ENCODE results near the gene PSORS1C1.
"Not testable (repeated sequence)": the region's sequence is repeated elsewhere in the genome, so short reads cannot be mapped to it uniquely, and the experiment has no call there.

The PSORS1C1 gene

DNA sequence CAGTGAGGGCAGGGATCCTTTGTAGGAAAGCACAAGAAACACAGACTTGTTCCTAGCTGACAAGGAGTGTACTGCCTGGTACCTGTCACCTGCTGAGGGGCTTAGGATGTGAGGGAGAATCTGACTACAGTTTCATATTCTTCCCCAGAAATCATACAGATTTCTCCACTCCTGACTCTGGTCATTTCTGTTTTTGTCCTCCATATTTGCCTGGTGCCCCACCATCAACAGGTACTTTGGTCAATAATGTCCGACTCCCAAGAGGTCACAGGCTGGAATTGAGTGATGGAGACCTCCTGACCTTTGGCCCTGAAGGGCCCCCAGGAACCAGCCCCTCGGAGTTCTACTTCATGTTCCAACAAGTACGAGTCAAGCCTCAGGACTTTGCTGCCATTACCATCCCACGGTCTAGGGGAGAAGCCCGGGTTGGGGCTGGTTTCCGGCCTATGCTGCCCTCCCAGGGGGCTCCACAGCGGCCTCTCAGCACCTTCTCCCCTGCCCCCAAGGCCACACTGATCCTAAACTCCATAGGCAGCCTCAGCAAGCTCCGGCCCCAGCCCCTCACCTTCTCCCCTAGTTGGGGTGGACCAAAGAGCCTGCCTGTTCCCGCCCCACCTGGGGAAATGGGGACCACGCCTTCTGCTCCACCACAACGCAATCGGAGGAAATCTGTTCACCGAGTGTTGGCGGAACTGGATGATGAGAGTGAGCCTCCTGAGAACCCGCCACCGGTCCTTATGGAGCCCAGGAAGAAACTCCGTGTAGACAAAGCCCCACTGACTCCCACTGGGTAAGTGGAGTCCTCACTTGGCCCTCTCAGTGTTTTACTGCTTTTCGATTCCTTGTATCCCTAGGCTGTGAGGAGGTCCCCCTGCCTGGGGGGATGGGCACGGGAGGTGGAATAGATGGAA, 46.9 kb downstream of the PSORS1C1 start:
- DNase-seq, result no peak

DNA sequence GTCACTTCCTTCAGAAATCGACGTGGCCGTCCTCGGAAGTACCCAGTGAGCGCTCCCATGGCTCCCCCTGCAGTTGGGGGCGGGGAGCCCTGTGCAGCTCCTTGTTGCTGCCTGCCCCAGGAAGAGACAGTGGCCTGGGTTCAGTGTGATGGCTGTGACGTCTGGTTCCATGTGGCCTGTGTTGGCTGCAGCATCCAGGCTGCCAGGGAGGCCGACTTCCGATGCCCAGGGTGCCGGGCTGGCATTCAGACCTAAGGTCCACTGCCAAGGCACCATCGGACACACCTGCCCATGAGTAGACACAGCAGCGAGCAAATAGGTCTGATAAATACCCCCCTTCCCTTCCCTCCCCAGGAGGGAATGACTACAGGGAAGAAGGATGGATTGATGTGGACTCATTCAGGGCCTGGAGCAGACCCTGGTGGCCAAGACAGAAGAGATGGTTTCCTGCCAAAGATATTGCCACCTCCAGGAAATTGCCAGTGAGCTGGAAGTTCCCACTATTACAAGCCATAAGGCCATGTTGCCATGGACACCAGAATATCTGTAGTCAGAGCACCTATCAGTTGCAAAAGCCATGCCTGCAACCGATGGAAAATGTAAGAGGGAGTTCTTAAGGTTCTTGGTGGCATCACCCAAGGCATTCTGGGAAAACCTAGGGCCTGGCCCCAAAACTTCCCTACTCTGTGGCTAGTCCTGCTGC, 48.0 kb downstream of the PSORS1C1 start:
- no peak for DNase-seq

DNA sequence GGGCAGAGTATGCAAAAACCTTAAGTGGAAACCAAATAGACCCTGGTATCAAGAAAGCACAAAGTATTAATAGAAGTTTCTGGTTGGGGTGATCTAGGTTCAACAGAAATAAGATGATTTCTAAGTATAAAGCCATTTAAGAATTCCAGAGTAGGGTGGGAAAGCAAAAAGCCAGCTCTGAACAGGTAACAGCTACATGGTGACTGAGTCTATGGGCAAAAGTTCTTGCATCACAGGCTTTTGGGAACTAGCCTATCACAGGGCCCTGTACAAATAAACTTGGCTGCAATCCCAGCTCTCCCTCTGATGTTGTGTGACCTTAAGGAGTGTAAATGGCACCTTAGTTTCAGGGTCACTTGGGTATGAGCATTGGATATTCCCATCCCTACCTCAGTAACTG, 49.3 kb downstream of the PSORS1C1 start:
- DNase-seq, result peak; percentile 15

DNA sequence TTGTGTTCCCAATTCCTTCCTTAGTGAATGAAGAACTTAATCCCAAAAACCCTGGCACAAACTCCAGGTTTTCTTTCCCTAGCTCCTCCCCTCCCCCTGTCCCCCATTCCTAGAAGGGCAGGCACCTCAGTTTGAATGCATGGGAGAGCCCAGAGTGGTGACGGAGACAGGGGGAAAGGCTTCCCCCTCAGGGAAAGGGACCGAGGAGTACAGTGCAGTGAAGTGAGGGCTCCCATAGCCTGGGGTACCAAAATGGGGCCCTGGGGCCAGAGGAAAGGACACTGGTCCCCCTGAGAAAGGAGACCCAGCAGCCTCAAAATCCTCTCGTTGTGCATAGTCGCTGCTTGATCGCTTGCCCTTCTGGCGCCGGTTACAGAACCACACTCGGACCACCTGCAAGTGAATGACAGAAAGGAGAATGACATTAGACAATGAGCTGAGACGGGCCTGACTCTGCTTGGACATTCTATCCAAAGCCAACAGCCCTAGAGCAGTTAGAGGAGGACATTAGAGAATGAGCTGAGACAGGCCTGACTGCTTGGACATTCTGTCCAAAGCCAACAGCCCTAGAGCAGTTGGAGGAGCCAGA, 50.0 kb downstream of the PSORS1C1 start:
- not testable (repeated sequence) for DNase-seq

DNA sequence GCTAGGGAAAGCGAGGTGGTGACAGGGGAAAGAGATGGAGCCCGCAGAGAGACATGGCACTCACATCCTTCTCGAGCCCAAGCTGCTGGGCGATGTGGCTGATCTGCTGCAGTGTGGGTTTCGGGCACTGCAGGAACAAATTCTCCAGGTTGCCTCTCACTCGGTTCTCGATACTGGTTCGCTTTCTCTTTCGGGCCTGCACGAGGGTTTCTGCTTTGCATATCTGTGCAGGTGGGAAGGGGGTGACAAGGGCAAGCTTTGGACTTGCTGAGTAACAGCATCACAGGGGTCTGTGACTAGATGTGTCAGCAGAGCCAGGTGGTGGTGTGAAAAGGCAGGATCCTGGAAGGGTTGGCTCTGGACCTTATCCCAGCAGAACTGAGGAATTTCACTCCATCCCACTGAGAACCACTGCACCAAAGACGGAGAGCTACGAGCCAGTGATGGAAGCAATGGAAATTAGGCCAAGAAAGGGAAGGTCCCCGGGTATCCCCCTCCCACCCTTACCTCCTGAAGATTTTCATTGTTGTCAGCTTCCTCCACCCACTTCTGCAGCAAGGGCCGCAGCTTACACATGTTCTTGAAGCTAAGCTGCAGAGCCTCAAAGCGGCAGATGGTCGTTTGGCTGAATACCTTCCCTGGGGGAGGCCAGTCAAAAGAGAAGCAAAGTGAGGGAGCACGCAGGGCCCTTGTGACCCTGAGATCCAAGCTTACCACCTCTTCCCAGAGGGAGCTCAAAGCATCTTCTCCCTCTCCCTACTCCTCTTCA, 50.6 kb downstream of the PSORS1C1 start:
- not testable (repeated sequence) for DNase-seq

DNA sequence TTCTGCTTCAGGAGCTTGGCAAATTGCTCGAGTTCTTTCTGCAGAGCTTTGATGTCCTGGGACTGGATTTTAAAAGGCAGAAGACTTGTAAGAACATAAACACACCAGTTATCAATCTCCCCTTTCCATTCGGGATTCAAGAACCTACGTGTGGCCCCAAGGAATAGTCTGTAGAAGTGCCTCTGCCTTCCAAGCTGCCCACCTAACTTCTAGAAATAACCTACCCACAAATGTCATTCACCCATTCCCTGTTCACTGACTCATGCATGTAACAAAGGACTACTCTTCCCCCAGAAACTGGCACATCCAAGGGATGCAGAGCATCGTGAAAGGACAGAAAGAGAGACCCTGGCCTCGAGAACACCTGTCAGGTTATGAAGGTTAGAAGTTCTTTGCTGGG, 51.4 kb downstream of the PSORS1C1 start:
- no peak for DNase-seq

DNA sequence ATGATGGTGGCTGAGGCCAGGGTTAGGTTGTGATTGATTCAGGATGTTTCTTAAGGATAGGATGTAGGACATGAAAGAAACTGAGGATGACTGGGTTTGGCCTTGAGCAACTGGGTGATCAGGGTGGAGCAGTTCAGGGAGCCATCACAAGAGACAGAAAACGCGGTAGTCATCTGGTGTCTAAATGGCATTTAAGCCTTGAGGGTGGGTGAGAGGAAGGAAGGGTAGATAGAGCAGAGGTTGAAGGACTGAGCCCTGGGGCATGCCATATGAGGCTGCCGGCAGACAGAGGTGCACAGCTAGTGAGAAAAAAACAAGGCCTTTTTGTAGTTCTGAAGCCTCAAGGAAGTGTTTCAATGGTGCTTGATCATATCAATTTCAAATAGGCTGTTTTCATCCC, 54.0 kb downstream of the PSORS1C1 start:
- DNase-seq, result no peak

DNA sequence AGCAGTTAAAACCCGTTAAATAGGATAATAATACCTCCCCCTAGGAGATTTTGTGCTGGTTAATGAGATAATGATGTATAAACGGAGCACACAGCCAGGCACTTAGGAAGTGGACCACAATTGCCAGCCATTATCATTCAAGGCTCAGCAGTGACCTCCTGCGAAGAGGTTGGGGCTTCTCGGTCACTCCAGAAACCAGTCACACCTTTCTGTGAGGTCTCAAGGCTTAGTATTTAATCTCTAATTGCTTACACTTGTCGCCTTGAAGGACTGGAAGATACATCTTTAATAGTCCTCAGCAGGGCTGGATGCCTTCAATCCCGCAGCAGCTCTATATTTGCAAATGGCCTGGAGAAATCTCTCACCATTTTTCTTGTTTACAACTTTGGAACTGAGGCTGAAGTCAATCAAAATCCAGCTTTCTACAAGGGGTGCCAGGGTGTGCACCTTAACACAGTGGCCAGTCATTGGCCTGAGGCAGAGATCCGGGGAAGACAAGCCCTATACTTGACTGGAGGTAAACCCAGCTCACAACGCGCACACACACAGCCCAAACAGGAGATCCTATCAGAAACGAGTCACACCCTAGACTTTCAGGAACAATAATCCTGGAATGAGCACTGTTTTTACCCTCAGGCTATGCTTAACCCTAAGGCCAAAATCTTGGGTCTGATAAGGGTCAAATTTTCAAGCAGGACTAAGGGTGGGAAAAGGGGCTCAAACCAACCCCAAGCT, 54.7 kb downstream of the PSORS1C1 start:
- DNase-seq, result no peak

DNA sequence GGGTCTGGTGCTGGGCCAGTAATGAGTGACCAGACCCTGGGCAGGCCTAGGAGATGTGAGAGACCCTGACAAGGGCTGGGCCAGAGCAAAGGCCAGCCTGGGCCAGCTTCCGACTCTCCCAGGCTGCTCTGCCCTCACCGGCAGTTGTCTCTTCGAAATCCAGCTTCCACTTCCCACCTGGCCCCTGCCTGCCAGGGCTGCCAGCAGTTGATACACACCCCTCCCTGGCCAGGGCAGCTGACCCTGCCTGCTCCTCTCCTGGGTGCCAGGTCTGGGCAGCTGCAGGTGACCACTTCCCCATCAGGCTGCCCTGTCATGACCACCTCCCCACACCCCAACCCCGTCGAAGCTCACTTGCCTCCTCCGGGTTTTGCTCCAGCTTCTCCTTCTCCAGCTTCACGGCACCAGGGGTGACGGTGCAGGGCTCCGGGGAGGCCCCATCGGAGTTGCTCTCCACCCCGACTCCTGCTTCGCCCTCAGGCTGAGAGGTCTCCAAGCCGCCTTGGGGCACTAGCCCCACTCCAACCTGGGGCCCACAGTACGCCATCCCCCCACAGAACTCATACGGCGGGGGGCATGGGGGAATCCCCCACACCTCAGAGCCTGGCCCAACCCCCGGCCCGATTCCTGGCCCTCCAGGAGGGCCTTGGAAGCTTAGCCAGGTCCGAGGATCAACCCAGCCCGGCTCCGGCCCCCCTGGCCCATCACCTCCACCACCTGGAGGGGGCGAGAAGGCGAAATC, 55.4 kb downstream of the PSORS1C1 start:
- not testable (repeated sequence) for DNase-seq

DNA sequence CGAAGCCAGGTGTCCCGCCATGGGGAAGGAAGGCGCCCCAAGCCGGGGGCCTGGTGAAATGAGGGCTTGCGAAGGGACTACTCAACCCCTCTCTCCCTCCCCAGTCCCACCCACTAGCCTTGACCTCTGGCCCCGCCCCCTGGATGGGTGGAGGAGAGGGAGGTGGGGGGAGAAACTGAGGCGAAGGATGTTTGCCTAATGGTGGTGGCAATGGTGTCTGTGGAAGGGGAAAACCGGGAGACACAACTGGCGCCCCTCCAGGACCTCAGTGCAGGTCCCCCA, 55.9 kb downstream of the PSORS1C1 start, which contains the start of gene POU5F1:
POU5F1 (minus strand) TSS at position 83 of the 282 bp plus-strand sequence; CDS start at position 21, 62 bp downstream.
- DNase-seq, result no peak

DNA sequence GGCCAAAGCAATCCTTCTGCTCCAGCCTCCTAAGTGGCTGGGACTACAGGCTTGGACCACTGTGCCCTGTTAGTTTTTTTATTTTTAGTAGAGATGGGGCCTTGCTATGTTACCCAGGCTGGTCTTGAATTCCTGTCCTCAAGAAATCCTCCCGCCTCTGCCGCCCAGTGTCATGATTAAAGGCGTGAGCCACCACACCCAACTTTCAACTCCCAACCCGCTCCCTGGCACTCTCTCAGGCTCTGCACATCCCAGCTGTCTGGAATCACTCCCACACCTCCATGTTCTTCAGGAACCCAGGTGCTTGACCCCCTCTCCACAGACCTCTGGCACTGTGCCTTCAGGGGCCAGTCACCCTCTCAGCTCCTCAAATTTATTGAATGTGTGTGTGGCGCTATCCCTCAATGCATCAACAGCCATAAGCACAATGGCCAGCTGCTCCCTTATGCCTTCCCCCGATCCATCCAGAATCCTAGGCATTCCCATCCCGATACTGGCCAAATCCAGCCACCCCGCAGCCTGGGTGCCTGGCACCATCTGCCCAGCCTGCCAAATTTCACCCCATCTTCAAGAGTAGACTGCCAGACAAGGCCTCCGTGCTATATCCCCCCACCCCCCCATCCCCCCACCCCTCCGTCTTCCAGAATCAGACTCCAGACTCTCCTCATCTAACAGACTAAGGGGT, 56.5 kb downstream of the PSORS1C1 start:
- DNase-seq, result no peak

DNA sequence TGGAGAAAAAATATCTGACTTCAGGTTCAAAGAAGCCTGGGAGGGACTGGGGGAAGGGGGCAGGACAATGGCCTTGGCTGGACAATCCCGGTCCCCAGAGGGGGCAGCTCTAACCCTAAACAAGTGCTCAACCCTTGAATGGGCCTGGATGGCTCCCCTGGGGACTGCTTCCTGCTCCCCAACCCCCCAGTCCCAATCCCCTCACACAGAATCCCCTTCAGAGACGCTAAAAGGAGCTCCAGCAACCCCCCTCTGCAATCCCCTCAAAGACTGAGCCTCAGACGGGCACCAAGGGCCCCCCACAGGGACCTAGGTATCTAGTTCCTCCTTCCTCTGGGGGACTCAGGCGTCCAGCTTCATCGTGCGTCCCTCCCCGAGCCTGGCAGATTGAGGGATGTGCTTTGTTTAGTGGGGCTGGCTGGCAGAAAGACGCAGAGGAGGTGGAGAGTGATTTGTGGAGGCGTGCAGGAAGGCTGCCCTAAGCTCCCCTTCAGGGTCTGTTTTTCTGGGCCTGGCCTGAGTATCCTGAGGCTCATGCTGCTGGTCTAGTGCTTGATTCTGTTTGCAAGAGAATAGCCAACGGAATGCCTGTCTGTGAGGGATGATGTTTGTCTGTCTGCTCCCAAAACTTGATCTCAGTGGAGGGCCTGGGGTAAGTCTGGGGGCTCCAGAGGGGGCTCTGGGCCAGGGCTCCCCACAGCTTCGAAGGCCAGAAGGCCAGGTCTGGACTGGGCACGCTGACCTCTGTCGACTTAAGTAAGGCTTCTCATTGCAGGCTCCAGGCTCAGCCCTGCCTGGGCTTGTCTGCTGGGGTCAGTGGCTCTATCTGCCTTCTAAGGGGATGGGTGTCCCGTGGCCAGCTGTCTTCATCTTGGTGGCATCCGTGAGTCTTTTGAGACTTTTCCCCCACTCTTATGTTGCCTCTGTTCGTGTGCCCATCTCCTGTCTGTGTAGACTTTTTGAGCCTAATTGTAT, 57.6 kb downstream of the PSORS1C1 start:
- DNase-seq, result no peak

DNA sequence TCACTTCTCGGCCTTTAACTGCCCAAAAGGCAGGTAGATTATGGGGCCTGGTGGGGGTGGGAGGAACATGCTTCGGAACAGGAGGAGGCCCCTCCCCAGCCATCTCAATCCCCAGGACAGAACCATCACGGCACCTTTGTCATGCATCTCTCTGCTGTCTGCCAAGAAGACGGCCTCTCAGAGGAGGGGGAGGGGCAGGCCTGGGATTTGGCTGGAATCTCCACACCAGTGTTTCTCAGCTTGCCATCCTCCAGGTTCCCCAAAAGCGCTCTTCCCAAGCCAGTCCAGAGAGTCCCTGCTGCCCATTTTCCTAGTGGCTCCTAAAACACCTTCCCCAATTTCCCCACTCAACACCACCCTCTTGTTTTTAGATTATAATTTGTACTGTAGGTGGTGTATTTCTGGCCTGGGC, 58.4 kb downstream of the PSORS1C1 start:
- no peak for DNase-seq

DNA sequence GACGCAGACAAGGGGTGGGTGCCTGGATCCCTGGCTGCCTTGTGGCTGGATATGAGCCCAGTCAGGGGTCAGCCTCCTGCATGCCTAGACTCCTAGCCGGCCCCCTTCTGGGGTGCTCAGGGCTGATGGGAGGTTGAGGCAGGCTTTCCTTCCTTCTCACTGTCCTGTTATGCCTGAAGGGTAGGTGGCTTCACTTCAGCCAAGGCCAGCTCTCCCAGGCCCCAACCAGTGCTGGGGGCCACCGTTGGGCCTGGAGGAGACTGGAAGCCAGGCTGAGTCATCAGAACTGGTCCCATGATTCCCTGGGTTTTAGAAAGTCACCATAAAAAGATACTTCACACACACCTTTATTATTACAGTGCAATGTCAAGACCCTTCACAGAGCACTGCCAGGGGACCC, 58.8 kb downstream of the PSORS1C1 start:
- DNase-seq, result no peak

DNA sequence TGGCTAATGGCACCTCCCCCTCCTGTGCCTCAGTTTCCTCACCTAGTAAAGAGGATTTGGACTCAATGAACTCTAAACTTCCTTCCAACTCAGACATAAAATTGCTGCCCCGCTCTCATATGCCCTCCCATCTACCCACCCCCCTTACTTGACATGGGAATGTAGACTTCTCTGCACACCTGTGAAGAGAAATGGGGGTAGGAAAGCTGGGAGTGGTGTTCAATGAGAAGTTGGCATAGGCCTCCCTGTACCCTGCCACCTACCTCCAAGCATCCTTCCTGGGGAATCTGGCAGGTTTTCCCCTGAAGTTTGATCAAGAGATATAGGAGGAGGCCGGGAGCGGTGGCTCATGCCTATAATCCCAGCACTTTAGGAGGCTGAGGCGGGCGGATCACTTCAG, 59.8 kb downstream of the PSORS1C1 start:
- no peak for DNase-seq

DNA sequence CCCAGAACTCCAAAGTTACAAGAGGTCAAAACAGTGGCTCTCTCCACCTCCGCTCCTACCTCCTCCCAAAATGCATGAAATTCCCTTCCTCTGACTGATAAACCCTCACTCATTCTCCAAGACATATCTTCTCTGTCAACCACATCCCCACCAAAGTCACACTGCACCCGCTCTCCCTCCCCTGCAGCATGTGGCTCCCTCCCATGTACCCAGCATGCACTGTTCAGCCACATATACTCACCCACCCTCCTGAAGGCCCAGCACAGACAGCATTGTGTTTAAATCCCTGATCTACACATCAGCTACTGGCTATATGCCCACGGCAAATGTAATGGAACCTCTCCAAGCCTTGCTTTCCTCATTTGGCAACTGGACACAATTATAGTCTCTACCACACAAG, 61.4 kb downstream of the PSORS1C1 start:
- DNase-seq, result peak; percentile 45

DNA sequence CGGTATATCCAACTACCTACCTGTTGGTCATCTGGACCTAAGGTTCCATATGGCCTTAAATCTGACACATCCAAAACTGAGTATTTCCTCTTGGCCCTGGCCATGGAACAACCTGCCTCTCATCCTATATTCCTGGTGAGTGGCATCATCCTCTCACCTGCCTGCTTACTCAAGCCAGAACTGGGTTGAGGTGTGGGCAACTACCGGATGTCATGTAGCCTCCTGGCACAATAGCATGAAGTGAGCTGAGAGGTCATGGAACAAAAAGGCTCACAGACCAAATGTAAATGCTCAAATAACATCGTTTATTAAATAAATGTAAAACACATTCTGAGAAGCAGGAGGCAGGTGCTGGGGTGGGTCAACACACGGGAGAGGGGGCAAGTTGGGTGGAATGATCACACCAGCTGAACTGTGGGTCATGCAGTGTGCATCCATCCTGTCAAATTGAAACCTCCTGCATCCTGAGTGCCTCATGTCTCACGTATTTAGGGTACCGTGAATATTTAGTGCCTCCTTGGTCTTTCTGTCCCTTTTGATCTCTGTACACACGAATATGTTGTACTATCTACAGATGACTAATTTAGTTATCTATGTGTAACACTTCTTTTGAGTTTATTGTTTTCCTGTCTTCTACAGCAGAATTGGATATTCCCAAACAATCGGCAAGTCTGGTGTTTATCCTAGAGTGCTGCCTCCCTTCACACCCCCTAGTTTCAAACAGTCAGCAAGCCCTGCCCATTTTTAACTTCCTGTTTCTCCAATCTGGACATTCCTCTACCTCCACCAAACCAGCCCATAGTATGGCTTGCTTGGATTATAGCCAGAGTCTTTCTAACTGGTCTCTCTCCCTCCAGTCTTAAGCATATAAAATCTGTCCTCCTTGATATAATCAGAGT, 63.8 kb downstream of the PSORS1C1 start:
- peak; percentile 38 for DNase-seq

DNA sequence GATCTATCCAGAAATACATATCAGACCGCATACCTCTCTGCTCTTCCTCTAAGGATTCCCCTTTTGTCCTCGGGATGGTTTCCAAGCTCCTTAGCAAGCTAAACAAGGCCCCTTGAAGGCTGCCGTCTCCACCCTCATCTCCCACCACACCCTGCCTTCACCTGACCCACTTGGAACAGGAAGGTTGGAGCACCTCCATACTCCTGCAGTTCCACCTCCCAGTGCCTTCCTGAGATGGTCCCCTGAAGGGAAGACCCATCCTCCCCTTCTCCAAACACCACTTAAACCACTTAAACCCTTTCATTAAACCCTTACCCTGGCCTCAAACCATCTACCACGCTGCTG, 64.4 kb downstream of the PSORS1C1 start:
- no peak for DNase-seq

DNA sequence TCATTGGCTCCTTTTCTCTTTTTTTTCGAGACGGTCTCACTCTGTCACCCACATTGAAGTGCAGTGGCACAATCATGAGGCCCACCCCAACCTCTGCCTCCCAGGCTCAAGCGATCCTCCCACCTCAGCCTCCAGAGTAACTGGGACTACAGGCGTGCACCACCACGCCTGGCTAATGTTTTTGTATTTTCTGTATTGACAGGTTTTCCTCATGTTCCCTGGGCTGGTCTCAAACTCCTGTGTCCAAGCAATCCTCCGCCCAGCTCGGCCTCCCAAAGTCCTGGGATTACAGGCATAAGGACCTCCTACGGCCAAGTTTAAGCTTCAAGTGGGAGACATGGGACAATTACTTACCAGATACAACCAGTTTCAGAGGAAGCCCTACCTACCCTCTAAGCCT, 65.3 kb downstream of the PSORS1C1 start:
- DNase-seq, result no peak
